ENCODE measurements around the gene CARD9. TPM values are rescaled to one million over a fixed set of nuclear protein-coding genes. Genes with fewer than 3 reads are reported as not detected.

CARD9 gene
- total RNA-seq, 1 donor from 2014 or later: 4.3 TPM

DNA sequence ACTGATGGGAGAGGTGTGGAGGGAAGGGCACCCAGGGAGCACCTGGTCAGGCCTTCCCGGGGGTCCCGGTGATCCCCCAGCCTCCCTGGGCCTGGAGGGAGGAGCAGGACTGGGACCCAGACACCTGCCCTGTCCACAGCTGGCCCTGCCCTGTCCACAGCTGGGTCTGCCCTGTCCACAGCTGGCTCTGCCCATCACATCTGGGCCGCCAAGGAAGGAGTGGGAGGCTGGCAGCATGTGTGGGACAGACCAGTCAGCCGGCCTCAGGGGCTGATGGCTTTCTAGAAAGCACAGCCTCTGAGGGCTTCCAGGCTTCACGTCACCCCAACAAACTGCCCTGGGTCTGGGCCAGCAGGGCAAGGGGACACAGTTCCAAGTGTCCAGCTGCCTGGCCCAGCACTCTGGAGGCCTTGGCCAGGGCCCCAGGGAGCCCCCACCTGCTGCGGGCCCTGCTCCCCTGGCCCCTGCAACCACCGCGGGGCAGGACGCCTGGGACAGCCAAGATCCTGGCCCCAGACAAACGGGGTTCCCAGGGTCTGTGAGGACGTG, 22.1 kb downstream of the CARD9 start:
- DNase-seq (ENCODE audit: low spot score): no peak

DNA sequence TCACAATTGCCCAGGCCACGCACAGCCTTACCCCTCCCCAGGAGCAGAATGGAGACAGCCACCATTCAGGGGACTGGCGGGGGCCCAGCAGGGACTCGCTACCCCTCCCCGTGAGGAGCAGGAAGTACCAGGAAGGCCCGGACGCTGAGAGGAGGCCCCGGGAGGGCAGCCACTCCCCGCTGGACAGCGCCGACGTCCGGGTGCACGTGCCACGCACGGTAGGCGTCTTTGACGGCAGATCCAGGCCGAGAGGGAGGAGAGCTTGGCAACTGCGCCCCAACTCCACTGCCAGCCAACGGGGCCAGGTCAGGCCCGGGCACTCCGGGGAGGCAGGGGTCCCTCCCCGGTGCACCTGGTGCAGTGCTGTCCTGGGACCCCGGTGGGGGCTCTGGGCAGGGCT, 23.9 kb downstream of the CARD9 start:
- no peak for DNase-seq (ENCODE audit: low spot score)

DNA sequence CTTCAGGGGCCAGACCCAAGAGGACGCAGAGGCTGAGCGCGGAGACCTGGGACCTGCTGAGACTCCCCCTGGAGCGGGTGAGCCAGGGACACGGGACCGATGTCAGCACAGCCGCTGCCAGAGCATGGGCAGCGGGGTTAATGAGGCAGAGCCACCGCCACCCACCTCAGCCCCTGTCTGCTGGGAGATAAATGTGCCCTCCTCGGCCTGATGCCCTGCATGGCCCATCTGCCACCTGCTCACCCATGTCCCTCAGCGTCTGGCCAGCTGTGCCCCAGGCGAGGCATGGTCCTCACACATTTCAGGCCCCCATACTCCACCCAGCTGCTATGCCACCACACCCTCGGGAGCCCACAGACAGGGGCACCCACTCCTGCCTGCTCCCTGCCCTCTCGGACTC, 24.8 kb downstream of the CARD9 start:
- no peak for DNase-seq (ENCODE audit: low spot score)

DNA sequence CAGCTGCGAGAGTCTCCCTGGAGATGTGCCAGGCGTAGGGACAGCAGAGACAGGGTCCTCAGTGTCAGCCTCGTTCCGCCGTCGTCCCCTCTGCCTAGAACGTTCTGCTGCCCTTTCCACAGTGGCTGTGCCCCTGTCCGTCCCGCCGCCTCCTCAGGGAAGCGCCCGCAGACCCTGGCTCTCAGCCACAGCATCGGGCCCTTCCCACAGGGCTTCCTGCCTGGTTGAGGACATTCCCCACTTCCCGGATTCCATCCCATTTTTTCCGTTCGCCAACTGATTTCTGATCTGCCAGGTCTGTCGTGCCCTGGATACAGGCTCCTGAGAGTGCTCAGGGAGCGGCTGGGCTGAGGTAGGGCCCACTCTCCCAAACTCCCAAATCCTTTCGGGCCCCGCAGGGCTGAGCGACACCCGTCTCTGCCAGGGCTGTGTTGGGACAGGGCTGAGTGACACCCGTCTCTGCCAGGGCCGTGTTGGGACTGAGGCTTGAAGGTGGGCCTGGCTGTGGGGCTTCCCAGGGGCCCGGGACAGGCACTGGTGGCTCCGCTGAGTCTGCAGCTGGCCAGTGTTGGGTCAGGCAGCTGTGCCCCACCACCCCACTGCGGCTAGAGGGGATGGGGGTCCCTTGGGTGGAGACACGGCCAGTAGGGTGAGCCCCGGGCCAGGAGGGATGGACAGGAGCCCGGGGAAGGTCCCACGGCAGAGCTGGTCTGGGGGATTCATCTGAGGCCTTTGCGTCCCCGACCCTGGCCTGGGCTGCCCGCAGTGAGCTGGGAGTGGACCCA, 25.8 kb downstream of the CARD9 start:
- no peak for DNase-seq (ENCODE audit: low spot score)

DNA sequence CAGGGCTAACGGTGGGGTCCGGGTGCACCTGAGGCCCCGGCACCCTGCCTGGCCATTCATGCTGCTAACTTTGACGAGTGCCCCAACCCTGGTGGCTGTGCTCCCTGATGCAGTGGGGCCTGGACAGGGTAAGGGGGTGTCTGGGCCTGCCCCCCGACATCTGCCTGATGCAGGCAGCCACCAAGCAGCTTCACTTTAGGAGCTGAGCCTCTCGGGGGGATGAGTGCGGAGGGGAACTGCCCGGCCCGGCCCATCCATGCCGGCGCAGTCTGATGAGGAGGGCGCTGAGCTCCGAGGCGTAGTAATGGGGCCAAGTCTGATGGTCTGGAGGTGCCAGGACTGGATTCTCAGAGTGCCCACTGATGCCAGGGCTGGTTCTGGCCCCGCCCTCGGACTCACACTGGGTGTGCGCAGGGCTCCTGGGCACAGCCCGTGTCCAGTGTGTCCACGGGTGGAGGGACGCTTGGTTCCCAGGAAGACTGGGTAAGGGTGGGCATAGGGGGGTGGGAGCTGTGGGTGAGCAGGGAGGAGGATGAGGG, 26.5 kb downstream of the CARD9 start:
- no peak for DNase-seq (ENCODE audit: low spot score)

DNA sequence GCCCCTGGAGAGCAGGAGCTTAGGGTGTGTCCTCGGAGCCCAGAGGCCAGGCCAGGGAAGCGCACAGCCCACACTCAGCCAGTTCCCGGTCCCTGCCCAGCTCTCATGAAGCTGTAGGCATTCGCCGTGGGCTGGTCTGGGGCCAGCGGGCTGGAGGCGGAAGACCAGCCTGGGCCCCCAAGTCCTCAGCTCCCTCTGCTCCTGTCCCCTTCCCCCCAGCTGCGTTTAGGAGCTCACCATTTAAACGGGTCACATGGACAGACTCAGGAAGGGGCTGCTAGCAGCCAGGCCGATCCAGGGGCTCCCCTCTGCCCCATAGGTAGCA, 27.4 kb downstream of the CARD9 start:
- no peak for DNase-seq (ENCODE audit: low spot score)

DNA sequence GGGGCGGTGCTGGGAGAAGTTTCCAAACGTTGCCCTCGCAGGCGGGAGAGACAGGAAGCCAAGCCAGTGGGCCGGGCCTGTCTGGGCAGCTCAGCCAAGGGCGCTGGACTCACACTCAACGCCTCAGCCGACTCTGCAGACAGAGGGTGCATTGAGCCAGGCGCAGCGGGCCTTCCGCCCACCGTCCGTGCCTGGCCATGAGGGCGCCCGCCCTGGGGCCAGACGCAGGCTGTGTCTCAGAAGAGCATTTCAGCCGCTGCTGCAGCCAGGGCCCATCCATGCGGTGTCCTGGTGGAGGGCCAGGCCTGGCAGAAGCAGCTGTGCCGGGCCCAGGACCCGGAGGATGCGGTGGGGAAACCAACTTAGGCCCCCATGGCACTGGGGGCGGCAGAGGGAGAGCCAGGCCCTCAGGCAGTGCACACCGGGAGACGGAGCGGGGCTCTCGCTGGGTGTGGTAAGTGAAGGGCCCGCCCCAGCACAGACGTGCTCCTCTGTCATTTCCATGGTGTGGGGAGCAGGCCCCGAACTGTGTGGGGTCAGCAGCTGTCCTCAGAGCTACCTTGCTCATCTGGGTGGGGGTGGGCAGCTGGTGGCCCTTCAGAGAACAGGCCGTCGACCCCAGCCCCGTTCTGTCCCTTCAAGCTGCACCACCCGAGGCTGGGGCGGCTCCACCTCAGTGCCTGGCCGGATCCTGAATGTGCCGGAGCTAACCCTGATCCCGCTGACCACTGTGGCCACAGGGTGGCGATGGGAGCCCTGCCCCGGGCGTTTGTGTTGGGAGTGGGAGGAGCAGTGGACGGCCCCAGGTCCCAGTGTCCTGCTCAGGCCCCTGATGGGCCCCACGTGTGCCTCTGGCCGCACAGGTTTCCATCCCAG, 27.9 kb downstream of the CARD9 start:
- DNase-seq (ENCODE audit: low spot score): no peak

DNA sequence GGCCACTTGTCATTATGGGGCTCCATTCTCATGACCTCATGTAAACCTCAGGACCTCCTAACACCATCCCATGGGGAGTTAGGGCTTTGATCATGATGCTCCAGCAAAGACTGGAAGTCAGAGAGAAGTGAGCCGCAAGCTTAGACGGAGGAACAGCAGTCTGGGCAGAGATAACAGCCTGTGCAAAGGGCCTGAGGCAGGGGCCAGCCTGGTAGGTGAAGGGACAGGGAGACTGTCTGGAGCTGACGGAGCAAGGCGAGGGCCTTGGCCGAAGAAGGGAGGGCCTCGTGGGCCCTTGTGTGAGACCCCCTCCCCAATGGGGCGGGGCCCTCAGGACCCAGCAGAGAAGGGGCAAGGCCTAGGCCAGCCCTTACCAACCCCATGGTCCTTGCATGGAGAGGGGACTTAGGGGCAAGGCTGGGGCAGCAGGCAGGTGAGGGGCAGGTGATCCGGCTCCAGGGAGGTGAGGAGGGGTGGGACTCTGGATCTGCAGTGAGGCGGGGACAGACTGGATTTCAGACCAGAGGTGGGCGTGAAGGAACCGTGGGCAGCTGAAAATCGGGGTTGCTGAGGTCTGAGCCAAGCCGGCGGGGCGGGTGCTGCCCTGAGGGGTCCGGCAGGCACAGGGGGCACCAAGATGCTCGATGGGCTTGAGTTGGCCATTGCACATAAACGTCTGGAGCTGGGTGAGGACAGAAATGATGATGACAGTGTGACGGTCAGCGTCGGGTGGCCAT, 28.8 kb downstream of the CARD9 start:
- no peak for DNase-seq (ENCODE audit: low spot score)

DNA sequence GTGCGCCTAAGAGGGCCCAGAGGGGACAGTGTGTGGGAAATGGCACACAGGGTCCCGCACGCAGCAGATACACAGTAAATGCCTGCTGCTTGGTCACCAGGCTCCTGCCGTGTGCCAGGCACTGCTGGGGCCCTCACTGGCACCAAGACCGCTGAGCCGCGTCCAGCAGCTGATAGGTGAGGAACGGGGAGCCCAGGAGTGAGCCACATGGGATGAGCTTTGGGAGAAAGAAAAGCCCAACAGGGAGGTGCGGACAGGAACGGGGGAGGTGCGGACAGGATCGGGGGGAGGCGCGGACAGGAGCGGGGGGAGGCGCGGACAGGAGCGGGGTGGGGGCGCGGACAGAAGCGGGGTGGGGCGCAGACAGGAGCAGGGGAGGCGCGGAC, 29.6 kb downstream of the CARD9 start:
- DNase-seq (ENCODE audit: low spot score): no peak

DNA sequence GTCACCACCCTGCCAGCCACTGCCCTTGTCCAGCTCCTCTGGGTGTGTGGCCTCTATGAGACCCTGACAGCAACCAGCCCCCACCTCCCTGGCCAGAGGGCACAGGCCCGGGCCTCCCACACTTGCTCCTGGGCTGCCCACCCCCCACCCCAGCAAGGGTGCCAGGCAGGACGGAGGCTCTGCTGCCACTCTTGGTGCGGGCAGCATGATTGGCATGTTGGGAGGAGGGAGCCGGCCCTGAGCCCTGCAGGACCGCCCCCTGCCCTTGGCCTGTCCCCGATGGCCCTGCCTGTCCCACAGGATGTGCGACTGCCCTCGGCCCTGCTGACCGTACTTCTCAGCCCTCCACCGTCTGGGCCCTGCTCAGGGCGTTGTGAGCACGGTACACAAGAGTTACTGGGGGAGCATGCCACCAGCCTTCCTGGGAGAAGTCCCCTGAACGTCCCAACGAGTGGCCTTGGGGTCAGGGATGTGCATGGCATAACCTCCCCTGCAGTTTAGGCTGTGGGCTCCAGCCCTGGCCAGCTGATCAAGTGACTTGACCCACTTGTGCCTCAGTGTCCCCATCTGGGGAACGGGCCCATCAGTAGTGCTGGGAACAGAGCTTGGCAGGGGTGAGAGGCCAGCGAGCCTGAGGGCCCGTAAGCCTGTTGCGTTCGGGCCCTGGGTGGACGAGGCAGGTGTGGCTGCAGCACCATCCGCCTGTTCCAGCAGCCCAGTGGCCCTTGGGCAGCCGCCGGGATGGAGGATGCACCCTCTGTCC, 30.2 kb downstream of the CARD9 start:
- DNase-seq (ENCODE audit: low spot score): no peak

DNA sequence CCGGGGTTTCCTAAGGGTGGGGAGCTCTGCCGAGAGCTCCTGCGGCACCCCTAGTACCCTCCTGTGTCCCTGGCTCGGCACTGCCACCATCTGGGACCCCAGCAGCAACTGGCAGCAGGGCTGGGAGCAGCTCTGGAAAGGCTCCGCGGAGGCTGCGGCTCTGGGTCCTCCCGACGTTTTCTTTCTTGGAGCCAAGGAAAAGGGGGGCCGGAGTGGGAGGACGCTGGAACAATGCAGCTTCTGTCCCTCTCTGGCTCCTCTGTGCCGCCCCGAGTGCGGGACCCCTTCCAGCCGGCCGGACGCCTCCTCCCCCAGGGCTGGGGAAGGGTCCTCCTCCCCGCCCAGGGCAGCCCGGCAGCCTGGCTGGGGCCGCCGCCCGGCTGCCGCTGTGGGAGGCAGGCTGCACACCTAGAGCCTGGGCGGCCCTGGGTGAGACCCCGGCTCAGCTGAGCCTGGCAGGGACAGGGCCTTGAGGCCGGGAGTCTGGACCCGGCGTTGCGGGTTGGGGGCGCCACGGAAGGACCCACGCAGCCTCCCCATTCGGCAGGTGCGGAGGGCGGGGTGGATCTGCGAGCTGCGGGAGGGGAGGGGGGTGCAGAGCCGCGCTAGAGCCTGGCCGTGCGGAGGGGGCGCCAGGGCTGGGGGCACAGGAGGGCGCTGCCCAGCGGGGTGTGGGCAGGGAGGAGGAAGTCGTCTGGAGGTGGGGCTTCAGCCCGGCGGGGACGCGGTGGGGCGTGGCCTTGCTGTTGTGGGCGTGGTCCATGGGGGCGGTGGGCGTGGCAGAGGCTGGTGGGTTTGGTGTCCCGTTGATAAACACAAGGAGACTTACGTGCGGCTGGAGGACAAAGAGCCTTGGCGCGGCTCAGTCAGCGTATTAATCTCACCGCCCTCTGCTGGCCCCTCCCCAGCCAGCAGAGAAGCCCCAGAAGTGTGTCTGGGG, 31.0 kb downstream of the CARD9 start:
- no peak for DNase-seq (ENCODE audit: low spot score)

DNA sequence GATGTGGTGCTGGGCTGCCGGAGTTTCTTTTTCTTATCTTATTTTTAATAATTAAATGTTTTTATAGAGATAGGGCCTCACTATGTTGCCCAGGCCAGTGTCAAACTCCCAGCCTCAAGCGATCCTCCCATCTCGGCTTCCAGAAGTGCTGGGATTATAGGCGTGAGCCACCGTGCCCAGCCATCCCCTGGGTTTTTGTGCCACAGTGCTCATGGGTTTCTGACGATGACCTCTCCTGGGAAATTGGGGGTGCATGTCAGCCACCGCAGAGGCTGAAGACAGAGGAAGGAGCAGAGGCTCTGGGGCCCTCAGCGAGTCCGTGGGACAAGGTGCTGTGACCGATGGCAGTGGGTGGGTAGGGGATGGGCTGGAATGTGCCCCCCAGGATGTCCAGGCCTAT, 31.7 kb downstream of the CARD9 start:
- no peak for DNase-seq (ENCODE audit: low spot score)

DNA sequence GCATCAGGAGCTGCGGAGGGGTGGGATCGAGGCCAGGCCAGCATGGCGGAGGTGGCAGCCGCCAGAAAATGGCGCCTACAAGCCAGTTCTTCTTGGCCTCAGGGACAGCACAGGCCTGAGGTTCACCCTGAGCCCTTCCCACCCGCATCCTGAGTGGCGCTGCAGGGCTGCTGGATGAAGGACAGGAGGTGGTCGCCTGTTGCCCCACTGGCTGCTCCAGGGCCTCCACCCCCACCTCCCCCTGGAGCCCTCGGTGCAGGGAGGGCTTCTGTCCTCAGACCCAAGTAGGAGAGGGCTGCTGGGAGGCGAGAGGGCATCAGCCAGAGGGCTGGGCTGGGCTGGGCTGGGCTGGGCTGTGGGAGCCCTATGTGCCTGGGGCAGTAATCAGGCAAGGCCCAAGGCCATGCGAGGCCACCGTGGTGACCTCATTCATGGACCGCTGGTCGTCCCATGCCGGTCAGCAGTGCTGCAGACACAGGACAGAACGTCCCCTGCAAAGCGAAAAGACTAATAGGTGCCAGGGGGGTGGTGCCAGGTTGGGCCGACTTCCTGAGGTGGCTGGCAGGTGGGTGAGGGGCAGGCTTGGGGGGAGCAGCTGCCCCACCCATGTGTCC, 32.3 kb downstream of the CARD9 start:
- DNase-seq (ENCODE audit: low spot score): no peak

DNA sequence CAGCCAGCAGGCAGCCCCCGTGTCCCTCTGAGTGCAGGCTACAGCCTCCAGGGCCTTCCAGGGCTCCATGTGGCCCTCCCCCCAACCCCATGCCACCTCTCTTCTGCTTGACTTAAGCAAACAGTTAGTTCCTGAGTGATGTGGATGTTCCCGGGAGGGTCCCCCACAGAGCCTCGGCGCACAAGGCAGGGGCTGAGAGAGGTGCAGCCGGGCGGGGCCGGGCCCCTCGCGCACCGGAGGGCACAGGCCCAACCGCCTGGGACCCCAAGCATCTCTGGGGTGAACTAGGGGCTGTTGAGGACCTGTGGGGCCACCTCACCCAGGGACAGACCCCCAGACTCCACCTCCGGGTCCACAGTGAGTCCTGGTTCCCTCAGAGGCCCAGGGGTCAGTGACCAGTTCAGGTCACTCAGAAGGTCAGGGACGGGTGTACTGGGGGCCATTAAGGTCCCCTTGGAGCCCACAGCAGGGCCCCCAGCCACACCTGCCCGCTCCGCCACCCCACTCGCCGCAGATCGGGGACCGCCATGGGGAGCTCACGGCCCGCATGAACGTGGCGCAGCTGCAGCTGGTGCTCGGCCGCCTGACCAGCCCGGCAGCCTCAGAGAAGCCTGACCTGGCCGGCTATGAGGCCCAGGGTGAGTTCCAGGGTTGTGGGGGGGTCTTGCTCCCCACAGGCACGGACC, 33.0 kb downstream of the CARD9 start:
- DNase-seq (ENCODE audit: low spot score): no peak

DNA sequence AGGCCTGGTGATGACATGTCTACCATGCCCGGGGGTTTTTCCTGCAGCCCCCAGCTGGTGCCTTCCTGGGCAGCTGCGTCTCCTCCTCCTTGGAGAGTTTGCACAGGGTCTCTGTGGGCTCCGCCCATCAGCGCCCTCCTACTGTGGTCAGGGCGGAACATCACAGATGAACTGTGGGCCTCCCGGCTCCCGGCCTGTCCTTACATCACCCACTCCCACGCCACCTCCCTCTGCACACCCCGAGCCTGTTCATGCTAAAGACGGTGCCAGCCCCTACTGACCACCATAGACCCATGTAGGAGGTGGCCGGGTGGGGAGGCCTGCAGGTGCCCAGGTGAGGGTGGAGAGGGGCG, 33.5 kb downstream of the CARD9 start:
- DNase-seq (ENCODE audit: low spot score): no peak

DNA sequence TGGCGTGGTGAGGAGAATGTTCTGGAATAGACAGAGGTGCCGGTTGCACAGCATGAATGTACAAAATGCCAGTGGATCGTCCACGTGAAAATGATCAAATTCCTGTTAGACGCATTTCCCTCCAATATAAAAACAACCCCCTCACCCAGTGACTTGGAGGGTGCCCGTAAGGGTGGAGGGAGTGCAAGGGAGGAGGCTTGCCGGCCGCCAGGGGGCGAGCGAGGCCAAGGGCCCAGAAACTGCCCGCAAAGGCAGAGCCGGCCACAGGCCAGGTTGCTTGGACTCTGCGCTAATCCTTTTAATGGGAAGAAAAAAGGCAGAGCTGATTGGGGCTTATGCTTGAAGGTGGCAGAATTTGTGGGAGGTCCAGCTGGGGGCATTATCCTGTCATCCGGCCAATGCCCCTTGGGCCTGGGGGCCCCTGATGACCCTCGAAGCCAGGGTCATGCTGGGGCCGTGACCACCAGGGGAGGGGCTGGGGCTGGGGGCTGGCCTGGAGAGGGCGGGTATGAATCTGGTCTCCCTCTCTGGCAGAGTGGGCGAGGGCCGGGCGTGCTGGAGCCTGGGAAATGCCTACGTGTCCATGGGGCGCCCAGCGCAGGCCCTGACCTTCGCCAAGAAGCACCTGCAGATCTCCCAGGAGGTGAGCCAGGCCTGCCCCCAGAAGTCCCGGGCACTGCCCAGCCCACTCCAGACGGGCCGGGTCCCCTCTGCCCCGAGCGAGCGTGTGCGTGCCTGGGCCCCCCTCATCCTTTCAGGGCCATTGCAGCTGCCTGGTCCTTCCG, 34.1 kb downstream of the CARD9 start:
- no peak for DNase-seq (ENCODE audit: low spot score)

DNA sequence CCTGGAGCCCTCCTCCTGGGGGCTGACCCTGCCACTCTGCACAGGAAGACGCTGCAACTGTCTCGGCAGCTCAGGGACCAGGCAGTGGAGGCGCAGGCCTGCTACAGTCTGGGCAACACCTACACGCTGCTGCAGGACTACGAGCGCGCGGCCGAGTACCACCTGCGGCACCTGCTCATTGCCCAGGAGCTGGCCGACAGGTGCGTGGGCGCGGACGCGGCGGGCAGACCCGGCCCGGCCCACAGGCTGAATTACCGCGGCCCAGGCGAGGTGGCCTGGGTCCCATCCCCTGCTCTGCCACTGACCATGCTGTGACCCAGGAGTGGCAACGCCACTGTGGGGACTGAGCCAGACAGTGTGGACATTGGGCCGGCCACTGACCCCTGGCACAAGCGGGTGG, 35.0 kb downstream of the CARD9 start:
- DNase-seq (ENCODE audit: low spot score): no peak
